Measurements from ENCODE around the gene SMYD2.
A peak's percentile ranks its signal among the peaks of the same experiment; 100 is the strongest.

The SMYD2 gene

GRCh38 chr1:214331180-214331579, 50.2 kb downstream of the SMYD2 start:
- no peak for TF ChIP-seq CTCF (IDR thresholded peaks at IDR 0.05; ENCODE audit: unreplicated experiment in 3 of 3)
- no peak overlapping the region for H3K4me3 Mint-ChIP-seq
- peaks cover 17% of the 10 kb centered on the region for H3K36me3 Mint-ChIP-seq (ENCODE audit: low read depth)
- peaks cover 4% of the 10 kb centered on the region for H3K27me3 Mint-ChIP-seq (ENCODE audit: low read depth)
- no peak overlapping the region for H3K27ac Mint-ChIP-seq
- no peaks in the 10 kb centered on the region for H3K9me3 Mint-ChIP-seq
- H3K4me1 Mint-ChIP-seq, result no peaks in the 10 kb centered on the region

DNA sequence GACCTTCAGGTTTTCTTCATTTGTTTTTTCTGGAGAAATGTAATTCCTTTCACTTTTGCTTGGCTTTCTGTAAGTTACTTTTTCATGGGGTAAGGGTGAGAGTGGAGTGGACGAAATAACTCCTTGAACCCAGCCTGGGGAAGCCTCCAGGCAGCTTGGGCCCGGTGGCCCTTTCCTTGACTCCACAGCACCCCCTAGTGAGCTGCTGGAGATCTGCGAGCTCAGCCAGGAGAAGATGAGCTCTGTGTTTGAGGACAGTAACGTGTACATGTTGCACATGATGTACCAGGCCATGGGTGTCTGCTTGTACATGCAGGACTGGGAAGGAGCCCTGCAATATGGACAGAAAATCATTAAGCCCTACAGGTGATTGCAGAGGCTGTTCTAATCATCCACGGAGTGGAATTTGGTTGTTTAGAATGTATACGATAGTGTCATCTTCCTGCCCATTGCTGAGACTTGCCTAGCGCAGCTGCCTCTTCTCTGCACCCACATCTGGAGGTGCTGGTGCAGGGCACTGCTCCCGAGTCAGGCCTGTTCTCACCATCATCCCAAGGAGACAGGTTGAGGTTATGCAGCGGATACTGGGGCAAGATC, 51.0 kb downstream of the SMYD2 start:
- peaks cover 14% of the 10 kb centered on the region for H3K36me3 Mint-ChIP-seq (ENCODE audit: low read depth)
- TF ChIP-seq CTCF (IDR thresholded peaks at IDR 0.05; ENCODE audit: unreplicated experiment in 3 of 3), result peak; percentile 58 to 71 (median 63)
- no peak overlapping the region for H3K27ac Mint-ChIP-seq
- peaks cover 3% of the 10 kb centered on the region for H3K4me1 Mint-ChIP-seq
- no peak overlapping the region for H3K4me3 Mint-ChIP-seq
- peaks cover 4% of the 10 kb centered on the region for H3K27me3 Mint-ChIP-seq (ENCODE audit: low read depth)
- H3K9me3 Mint-ChIP-seq, result no peaks in the 10 kb centered on the region

GRCh38 chr1:214332946-214333798, 52.2 kb downstream of the SMYD2 start:
- Mint-ChIP-seq H3K27me3 (ENCODE audit: low read depth) (peaks cover 4% of the 10 kb centered on the region), H3K9me3 (no peaks in the 10 kb centered on the region)

DNA sequence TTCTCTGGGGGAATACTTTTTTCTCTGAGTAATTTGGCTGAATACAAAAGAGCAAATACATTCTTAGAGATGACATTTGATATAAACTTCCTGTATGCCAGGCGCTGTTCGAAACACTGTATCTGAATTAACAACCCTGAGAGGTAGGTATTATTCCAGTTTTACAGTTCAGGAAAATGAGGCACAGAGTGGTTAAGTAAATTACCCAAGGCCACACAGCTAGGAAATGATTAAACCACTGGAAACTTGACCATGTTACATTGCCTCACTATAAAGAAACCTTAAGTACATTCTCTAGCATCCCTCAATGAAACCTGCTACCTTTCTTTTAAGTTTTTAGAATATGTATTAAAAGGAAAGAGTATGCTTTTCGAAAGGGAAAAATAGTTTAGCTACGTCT, 54.6 kb downstream of the SMYD2 start:
- peaks cover 14% of the 10 kb centered on the region for H3K4me1 Mint-ChIP-seq
- H3K4me3 Mint-ChIP-seq, result no peak overlapping the region
- no peak overlapping the region for H3K27ac Mint-ChIP-seq

More at GRCh38 chr1:214332946-214333798, 52.2 kb downstream of the SMYD2 start:
- Mint-ChIP-seq H3K4me1 (peaks cover 14% of the 10 kb centered on the region), H3K4me3 (no peak overlapping the region), H3K36me3 (ENCODE audit: low read depth) (peaks cover 14% of the 10 kb centered on the region), H3K27ac (no peak overlapping the region)
- TF ChIP-seq CTCF (IDR thresholded peaks at IDR 0.05; ENCODE audit: unreplicated experiment in 3 of 3), result peak; percentile 77 to 80 (median 80)

GRCh38 chr1:214337015-214337414, 56.1 kb downstream of the SMYD2 start:
- H3K9me3 Mint-ChIP-seq, result no peaks in the 10 kb centered on the region

More for the DNA sequence above, 54.6 kb downstream of the SMYD2 start:
- H3K36me3 Mint-ChIP-seq (ENCODE audit: low read depth), result peaks cover 14% of the 10 kb centered on the region
- TF ChIP-seq CTCF (IDR thresholded peaks at IDR 0.05; ENCODE audit: unreplicated experiment in 3 of 3), result no peak
- no peaks in the 10 kb centered on the region for H3K27me3 Mint-ChIP-seq (ENCODE audit: low read depth)
- H3K9me3 Mint-ChIP-seq, result no peaks in the 10 kb centered on the region

More at GRCh38 chr1:214337015-214337414, 56.1 kb downstream of the SMYD2 start:
- Mint-ChIP-seq H3K36me3 (ENCODE audit: low read depth) (peaks cover 17% of the 10 kb centered on the region), H3K4me1 (peaks cover 14% of the 10 kb centered on the region), H3K27ac (peak overlapping the region in 1 of 3 experiments; percentile 26), H3K4me3 (no peak overlapping the region), H3K27me3 (ENCODE audit: low read depth) (no peaks in the 10 kb centered on the region)
- no peak for TF ChIP-seq CTCF (IDR thresholded peaks at IDR 0.05; ENCODE audit: unreplicated experiment in 3 of 3)
